Measurements from ENCODE around the gene CRACDL. TPM values are rescaled to one million over a fixed set of nuclear protein-coding genes. Genes with fewer than 3 reads are reported as not detected.

CRACDL gene
- total and polyA plus RNA-seq, 2 experiments from 2014 or later: 0.06 to 0.32 TPM

DNA sequence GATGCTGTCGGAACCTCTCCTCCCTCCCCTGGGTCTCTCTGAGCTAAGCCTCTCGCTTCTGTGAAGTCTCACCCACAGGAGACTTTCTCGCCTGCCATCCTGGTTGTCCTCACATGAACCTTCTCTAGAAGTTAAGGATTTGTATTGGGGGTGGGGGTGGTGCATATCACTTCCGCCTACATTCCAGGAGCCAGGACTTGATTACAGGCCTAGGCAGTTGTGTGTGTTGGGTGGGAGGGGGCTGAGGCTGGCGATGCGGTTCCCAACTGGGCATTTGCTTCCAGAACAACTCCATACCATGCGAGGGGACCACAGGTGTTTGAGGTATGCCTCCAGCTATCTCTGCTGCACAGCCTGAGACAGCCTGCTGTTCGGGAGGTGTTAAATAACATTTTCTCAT, 148.3 kb downstream of the CRACDL start:
- no peaks in the 10 kb centered on the region for H3K4me1 ChIP-seq (ENCODE audit: low read depth)
- DNase-seq (ENCODE audit: low read depth in 1 of 2, low spot score in 1 of 2): no peak
- no peak overlapping the region for H3K27ac ChIP-seq
- H3K9me3 ChIP-seq (ENCODE audit: low read depth): no peaks in the 10 kb centered on the region
- no peak overlapping the region for H3K4me3 ChIP-seq
- TF ChIP-seq, protein P1, sequence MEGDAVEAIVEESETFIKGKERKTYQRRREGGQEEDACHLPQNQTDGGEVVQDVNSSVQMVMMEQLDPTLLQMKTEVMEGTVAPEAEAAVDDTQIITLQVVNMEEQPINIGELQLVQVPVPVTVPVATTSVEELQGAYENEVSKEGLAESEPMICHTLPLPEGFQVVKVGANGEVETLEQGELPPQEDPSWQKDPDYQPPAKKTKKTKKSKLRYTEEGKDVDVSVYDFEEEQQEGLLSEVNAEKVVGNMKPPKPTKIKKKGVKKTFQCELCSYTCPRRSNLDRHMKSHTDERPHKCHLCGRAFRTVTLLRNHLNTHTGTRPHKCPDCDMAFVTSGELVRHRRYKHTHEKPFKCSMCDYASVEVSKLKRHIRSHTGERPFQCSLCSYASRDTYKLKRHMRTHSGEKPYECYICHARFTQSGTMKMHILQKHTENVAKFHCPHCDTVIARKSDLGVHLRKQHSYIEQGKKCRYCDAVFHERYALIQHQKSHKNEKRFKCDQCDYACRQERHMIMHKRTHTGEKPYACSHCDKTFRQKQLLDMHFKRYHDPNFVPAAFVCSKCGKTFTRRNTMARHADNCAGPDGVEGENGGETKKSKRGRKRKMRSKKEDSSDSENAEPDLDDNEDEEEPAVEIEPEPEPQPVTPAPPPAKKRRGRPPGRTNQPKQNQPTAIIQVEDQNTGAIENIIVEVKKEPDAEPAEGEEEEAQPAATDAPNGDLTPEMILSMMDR (IDR thresholded peaks at IDR 0.05; ENCODE audit: low read depth, low read length): no peak
- no peaks in the 10 kb centered on the region for H3K36me3 ChIP-seq
- peaks cover 3% of the 10 kb centered on the region for H3K27me3 ChIP-seq

- Histone ChIP-seq H3K9me3 (ENCODE audit: low read depth) (no peaks in the 10 kb centered on the region), H3K27ac (no peak overlapping the region)
- TF ChIP-seq, protein P1 (IDR thresholded peaks at IDR 0.05; ENCODE audit: low read depth, low read length): no peak
These were observed 149.8 kb downstream of the CRACDL start for GRCh38 chr2:98786179-98786578.

DNA sequence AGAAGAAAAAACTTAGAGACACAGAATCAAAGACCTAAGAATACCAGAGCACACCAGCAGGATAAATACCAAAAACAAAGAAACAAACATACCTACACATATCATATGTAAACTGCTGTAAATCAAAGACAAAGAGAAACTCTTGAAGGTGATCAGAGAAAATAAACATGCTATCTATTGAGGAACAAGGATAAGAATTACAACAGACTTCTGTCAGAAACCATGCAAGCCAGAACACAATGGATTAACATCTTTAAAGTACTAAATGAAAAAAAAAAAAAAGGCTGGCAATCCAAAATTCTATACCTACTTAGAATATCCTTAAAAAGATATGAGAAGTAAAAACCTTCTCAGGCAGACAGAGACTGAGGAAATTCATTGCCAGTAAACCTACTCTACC, 153.5 kb downstream of the CRACDL start:
- no peak overlapping the region for H3K4me3 ChIP-seq
- H3K27me3 ChIP-seq: no peaks in the 10 kb centered on the region
- no peaks in the 10 kb centered on the region for H3K4me1 ChIP-seq (ENCODE audit: low read depth)
- TF ChIP-seq, protein P1 (IDR thresholded peaks at IDR 0.05; ENCODE audit: low read depth, low read length): no peak
- no peak for DNase-seq (ENCODE audit: low read depth in 1 of 2, low spot score in 1 of 2)
- no peak overlapping the region for H3K27ac ChIP-seq
- H3K36me3 ChIP-seq: no peaks in the 10 kb centered on the region
- H3K9me3 ChIP-seq (ENCODE audit: low read depth): no peaks in the 10 kb centered on the region

More at GRCh38 chr2:98786179-98786578, 149.8 kb downstream of the CRACDL start:
- Histone ChIP-seq H3K27me3 (no peaks in the 10 kb centered on the region), H3K4me1 (ENCODE audit: low read depth) (no peaks in the 10 kb centered on the region), H3K36me3 (no peaks in the 10 kb centered on the region), H3K4me3 (no peak overlapping the region)
- no peak for DNase-seq (ENCODE audit: low read depth in 1 of 2, low spot score in 1 of 2)

DNA sequence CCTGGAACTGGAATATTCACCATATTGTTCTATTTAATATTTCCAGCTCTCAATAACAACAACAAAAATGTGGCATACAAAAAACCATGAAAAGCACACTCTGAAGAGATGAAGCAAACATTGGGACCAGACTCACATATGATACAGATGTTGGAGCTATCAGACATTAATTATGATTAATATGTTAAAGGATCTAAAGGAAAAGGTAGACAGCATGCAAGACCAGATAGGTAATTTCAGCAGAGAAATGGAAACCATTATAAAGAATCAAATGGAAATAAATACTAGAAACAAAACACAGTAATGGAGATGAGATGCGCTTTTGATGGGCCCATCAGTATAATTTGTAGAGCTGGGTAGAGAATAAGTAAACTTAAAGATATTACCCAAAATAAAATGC, 154.2 kb downstream of the CRACDL start:
- TF ChIP-seq, protein P1 (IDR thresholded peaks at IDR 0.05; ENCODE audit: low read depth, low read length): no peak
- DNase-seq (ENCODE audit: low read depth in 1 of 2, low spot score in 1 of 2): no peak
- H3K9me3 ChIP-seq (ENCODE audit: low read depth): no peaks in the 10 kb centered on the region
- no peaks in the 10 kb centered on the region for H3K27me3 ChIP-seq
- no peak overlapping the region for H3K27ac ChIP-seq
- H3K4me1 ChIP-seq (ENCODE audit: low read depth): no peaks in the 10 kb centered on the region
- no peak overlapping the region for H3K4me3 ChIP-seq
- no peaks in the 10 kb centered on the region for H3K36me3 ChIP-seq

DNA sequence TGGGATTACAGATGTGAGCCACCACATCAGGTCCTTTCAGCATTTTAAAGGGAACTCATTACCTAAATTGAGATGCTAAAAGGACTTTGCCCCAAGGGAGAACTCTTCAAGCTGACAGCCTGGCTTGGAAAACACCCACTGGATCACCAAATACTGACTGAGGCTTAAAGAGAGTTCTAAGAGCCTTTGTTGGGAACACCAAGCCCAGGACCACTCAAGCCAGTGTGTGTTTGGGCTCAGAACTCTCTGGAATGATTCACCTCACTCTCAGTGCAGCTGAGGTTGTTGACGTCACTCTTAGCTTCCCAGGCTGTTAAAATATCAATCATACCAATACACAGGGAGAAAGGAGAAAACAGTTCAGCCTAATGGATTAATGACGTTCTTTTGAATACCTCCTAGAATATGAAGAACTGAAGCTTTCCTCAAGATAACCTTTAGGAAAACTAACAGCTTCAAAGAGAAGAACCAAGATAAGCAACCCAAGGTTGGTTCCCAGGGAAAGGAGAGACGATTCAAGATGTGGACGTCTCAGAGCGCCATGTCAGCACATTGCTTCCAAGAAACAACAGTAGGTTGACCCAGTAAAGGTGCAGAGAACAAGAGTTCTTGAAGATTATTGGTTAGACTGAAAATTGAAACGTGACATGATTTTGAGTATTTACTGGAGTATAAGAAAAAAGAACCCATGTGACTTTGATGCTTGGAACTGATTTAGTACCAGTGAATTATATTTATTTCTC, 157.1 kb downstream of the CRACDL start:
- H3K27me3 ChIP-seq: no peaks in the 10 kb centered on the region
- no peaks in the 10 kb centered on the region for H3K4me1 ChIP-seq (ENCODE audit: low read depth)
- TF ChIP-seq, protein P1 (IDR thresholded peaks at IDR 0.05; ENCODE audit: low read depth, low read length): no peak
- no peak overlapping the region for H3K4me3 ChIP-seq
- DNase-seq (ENCODE audit: low read depth in 1 of 2, low spot score in 1 of 2): no peak
- no peaks in the 10 kb centered on the region for H3K36me3 ChIP-seq
- no peak overlapping the region for H3K27ac ChIP-seq
- H3K9me3 ChIP-seq (ENCODE audit: low read depth): no peaks in the 10 kb centered on the region

Data from cardiac muscle cell (in vitro differentiated cells and primary cell).